BLaER1 (cell line): ENCODE measurements around the gene KIF22.
"Not testable (repeated sequence)": the region's sequence is repeated elsewhere in the genome, so short reads cannot be mapped to it uniquely, and the experiment has no call there.

Experiments used
- H3K27ac ChIP-seq: shearing (Covaris generic); formaldehyde crosslinking; 2 replicates; pipeline ENCODE4 v1.8.1; 2022
- H3K27me3 ChIP-seq: shearing (Covaris generic); formaldehyde crosslinking; 2 replicates; pipeline ENCODE4 v1.8.1; 2022
- H3K36me3 ChIP-seq: shearing (Covaris generic); formaldehyde crosslinking; 2 replicates; pipeline ENCODE4 v1.8.1; 2022
- H3K4me1 ChIP-seq: shearing (Covaris generic); formaldehyde crosslinking; 2 replicates; pipeline ENCODE4 v1.8.1; 2022
- H3K4me2 ChIP-seq: shearing (Covaris generic); formaldehyde crosslinking; 2 replicates; pipeline ENCODE4 v1.8.1; 2022
- H3K4me3 ChIP-seq: shearing (Covaris generic); formaldehyde crosslinking; 2 replicates; pipeline ENCODE4 v1.8.1; 2022
- H3K9ac ChIP-seq: shearing (Covaris generic); formaldehyde crosslinking; 2 replicates; pipeline ENCODE4 v1.8.1; 2022
- H3K9me3 ChIP-seq: shearing (Covaris generic); formaldehyde crosslinking; 2 replicates; pipeline ENCODE4 v1.8.1; 2022
- H4K20me1 ChIP-seq: shearing (Covaris generic); formaldehyde crosslinking; 2 replicates; pipeline ENCODE4 v1.8.1; 2022
- Cebpa-rat ChIP-seq: shearing (Covaris generic); IDR thresholded peaks from 2 replicates; pipeline ENCODE4 v1.8.1; 2022

Gene KIF22

DNA sequence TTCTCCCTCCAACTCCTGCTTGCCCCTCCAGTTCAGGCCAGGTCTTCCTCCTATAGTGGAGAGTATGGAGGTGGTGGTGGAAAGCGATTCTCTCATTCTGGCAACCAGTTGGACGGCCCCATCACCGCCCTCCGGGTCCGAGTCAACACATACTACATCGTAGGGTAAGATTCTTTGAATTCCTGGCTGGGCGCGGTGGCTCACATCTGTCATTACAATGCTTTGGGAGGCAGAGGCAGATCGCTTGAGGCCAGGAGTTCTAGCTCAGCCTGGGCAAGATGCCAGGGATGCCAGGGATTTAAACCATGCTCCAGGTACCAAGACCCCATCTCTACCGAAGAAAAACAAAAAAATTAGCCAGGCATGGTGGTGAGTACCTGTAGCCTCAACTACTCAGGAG is 11.1 kb upstream of the KIF22 start:
- no peaks in the 10 kb centered on the region for H3K9me3 ChIP-seq
- no peaks in the 10 kb centered on the region for H3K36me3 ChIP-seq
- no peaks in the 10 kb centered on the region for H3K27me3 ChIP-seq
- H4K20me1 ChIP-seq: no peaks in the 10 kb centered on the region
- H3K4me3 ChIP-seq: no peak overlapping the region
- H3K4me1 ChIP-seq: no peaks in the 10 kb centered on the region
- H3K4me2 ChIP-seq: no peak overlapping the region
- no peak overlapping the region for H3K27ac ChIP-seq
- TF ChIP-seq Cebpa-rat: no peak
- H3K9ac ChIP-seq: no peak overlapping the region

DNA sequence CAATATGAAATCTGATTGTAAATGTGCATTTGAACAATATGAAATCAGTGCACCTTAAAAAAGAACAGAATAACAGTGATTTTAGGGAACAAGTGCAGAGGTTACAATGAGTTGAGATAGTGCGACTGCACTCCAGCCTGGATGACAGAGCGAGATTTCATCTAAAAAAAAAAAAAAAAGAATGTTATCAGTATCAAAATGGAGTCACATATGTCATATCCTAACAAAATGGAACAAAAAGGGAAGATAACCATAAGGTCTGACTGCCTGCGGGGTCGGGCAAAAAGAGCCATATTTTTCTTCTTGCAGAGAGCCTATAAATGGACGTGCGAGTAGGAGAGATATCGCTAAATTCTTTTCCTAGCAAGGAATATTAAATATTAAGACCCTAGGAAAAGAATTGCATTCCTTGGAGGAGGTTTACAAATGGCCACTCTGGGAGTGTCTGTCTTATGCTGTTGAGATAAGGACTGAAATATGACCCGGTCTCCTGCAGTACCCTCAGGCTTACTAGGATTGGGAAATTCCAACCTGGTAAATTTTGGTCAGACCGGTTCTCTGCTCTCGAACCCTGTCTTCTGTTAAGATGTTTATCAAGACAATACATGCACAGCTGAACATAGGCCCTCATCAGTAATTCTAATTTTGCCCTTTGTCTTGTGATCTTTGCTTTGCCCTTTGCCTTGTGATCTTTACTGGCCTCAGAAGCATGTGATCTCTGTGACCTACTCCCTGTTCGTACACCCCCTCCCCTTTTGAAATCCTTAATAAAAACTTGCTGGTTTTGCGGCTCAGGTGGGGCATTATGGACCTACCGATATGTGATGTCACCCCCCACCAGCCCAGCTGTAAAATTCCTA is 7.2 kb upstream of the KIF22 start:
- not testable (repeated sequence) for H3K27me3 ChIP-seq, H3K4me1 ChIP-seq, H3K9ac ChIP-seq, H3K36me3 ChIP-seq, H4K20me1 ChIP-seq, H3K4me3 ChIP-seq, H3K4me2 ChIP-seq, H3K27ac ChIP-seq, H3K9me3 ChIP-seq

DNA sequence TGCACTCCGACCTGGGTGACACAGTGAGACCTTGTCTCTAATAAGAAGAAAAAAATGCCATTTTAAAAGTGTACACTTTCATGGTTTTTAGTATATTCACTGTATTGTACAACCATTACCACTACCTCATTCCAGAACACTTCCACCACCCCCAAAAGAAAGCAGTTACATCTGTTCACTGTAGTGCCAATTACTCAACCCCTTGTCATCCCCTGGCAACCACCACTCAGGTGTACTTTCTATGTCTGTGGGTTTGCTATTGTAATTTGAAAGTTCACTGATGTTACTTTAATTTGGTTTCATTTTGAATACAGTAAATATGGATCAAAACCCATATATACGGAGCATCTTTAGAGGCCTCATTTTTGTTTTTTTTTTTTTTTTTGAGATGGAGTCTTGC is 6.4 kb upstream of the KIF22 start:
- no peaks in the 10 kb centered on the region for H4K20me1 ChIP-seq
- no peaks in the 10 kb centered on the region for H3K27me3 ChIP-seq
- no peak overlapping the region for H3K27ac ChIP-seq
- 0 out of 2 replicates have a peak, but pooled peaks cover 5% of the 10 kb centered on the region for H3K4me1 ChIP-seq
- H3K4me2 ChIP-seq: no peak overlapping the region
- H3K4me3 ChIP-seq: no peak overlapping the region
- no peaks in the 10 kb centered on the region for H3K9me3 ChIP-seq
- no peak for TF ChIP-seq Cebpa-rat
- H3K36me3 ChIP-seq: no peaks in the 10 kb centered on the region
- H3K9ac ChIP-seq: no peak overlapping the region

DNA sequence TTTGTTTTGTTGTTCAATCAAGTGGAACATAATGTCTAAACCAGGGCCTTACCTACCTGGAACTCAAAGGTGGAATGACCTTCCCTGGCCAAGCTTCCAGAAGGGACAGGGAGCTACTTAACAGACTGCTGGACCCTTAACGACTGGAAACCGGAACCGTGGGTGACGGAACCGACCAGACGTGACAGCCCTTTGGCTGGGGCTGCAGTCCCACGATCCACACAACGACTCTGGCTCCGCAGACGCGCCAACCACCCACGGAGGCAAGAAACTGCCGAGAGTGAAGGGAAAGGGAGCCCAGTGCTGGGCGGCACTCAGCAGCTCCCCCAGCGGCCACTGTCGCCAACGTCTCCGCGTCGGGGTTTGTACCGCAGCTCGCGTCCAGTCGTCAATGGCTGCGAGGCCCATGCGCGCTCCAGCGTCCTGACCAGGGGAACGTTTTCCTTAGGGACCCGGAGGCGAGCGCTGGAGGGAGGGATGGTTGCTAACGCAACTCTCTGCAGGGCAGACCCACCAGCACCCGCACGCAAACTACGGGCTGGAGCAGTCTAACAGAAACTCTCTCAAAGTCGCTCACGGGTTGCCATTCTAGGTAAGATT is 5.5 kb upstream of the KIF22 start:
- H4K20me1 ChIP-seq: no peaks in the 10 kb centered on the region
- no peak overlapping the region for H3K27ac ChIP-seq
- H3K27me3 ChIP-seq: no peaks in the 10 kb centered on the region
- H3K4me3 ChIP-seq: no peak overlapping the region
- no peaks in the 10 kb centered on the region for H3K36me3 ChIP-seq
- H3K4me1 ChIP-seq: peaks cover 11% of the 10 kb centered on the region
- TF ChIP-seq Cebpa-rat: no peak
- no peaks in the 10 kb centered on the region for H3K9me3 ChIP-seq
- no peak overlapping the region for H3K9ac ChIP-seq
- no peak overlapping the region for H3K4me2 ChIP-seq

DNA sequence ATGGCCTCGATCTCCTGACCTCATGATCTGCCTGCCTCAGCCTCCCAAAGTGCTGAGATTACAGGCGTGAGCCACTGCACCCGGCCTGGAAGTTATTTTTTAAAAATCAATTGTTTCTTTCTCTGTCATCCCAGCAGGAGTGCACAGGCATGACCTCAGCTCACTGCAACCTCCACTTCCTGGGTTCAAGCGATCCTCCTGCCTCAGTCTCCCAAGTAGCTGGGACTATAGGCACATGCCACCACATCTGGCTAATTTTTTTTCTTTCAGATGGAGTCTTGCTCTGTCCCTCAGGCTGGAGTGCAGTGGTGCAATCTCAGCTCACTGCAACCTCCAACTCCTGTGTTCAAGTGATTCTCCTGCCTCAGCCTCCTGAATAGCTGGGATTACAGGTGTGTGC is 3.4 kb upstream of the KIF22 start:
- not testable (repeated sequence) for H4K20me1 ChIP-seq, H3K27ac ChIP-seq, H3K4me2 ChIP-seq, H3K4me3 ChIP-seq, H3K9ac ChIP-seq, H3K9me3 ChIP-seq, H3K36me3 ChIP-seq, H3K27me3 ChIP-seq
- H3K4me1 ChIP-seq: peaks cover 22% of the 10 kb centered on the region

DNA sequence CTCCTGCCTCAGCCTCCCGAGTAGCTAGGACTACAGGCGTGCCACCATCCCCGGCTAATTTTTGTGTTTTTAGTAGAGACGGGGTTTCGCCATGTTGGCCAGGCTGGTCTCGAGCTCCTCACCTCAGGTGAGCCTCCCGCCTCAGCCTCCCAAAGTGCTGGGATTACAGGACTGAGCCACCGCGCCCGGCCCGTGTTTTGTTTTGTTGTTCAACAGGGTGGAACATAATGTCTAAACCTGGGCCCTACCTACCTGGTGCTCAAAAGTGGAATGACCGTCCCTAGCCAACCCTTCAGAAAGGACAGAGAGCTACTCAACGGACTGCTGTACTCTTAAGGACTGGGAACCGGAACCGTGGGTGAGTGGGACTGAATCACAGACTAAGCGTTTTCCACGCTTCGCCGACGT is 772 bp upstream of the KIF22 start:
- peak overlapping the region; percentile 85 for H3K9ac ChIP-seq
- H3K9me3 ChIP-seq: no peaks in the 10 kb centered on the region
- H3K27me3 ChIP-seq: no peaks in the 10 kb centered on the region
- H3K4me3 ChIP-seq: peak overlapping the region; percentile 90
- H3K36me3 ChIP-seq: peaks cover 24% of the 10 kb centered on the region
- peaks cover 37% of the 10 kb centered on the region for H3K4me1 ChIP-seq
- no peak for TF ChIP-seq Cebpa-rat
- peaks cover 10% of the 10 kb centered on the region; the same call in 1 of the 2 replicates for H4K20me1 ChIP-seq
- H3K4me2 ChIP-seq: peak overlapping the region; percentile 93
- H3K27ac ChIP-seq: peak overlapping the region; percentile 90

DNA sequence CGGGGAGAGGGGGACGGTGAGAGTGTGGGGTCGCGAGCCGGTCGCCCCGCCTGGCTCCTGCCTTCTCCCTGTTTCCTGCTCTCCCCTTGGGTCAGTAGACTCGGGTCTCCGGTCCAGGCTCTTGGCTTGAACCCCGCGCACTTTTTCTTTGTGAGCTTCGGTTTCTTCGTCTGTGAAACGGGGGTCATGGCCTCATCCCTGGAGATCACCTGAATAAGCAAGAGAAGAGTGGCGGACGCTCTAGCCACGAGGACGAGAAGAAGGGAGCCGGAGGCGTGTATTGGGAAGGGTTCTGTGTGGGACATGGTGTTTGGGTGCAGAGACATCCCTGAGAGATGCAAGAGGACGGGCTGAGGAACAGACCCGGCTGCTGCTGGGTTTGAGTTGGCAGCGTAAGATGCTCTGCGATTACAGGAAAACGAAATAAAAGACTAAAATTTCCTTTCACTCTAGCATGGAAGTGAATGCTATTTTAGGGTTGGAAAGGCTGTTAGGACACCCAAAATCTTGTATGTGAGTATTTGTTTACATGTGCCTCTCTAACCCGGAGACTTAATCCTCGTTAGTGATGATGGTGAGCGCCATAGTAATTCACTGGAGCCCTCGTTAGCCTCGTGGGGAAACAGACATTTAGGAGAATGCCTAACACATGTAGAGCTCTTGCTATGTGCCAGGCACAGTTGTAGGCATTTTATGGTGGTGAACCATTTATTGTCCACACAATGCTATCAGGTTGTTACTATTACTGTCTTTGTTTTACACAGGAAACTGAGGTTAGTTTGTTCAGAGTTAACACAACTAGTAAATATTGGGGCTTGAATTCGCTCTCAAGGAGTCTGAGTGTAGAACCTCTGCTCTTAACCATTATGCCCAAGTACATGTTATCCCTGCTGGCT is 646 bp downstream of the KIF22 start:
- H3K36me3 ChIP-seq: peaks cover 36% of the 10 kb centered on the region
- H3K4me3 ChIP-seq: peak overlapping the region; percentile 90
- H3K4me1 ChIP-seq: peaks cover 33% of the 10 kb centered on the region

DNA sequence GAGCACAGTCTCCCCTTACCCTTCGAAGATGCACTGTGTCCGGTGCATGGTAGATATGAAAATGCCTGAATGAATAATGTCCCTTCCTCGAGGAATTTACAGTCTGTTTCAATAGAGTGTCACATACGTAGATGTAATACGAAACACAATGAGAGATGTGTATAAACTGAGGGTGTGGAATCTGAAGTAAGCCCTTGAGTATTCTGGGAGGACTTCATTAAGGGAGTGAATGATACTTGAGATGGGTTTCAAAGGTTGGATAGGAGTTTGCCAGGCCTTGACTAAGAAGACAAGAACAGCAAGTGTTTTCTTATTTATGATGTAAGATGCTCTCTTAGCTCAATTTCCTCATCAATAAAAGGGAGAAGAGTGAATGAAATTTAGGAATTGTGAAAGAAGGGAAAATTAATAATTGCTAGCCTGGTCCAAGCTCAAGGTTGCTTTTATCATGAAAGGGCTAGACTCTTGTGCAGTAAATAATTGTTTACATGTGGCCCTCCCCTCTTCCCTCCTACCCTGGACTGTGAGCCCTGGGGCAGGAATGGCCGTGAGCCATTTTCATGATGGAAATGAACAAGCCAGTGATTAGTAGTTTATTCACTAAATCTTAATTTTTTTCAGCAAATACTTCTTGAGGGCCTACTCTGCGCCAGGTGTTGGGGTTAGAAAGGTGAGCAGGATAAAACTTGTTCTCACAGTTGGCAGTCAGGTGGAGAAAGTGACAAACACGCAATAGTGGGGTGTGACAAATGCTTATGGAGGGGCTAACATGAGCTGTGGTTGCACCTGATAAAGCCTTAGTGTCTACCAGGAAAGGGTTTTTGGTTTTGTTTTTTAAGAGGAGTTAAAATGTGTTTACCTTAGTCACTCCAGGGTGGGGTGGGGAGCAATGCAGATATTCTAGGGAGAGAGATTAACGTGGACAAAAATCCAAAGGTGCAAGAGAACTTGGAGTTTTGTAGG is 1.6 kb downstream of the KIF22 start:
- no peaks in the 10 kb centered on the region for H3K27me3 ChIP-seq
- H4K20me1 ChIP-seq: peaks cover 27% of the 10 kb centered on the region
- peak overlapping the region; percentile 90 for H3K4me3 ChIP-seq
- H3K4me1 ChIP-seq: peaks cover 33% of the 10 kb centered on the region
- TF ChIP-seq Cebpa-rat: no peak
- peak overlapping the region; percentile 73 for H3K4me2 ChIP-seq
- H3K36me3 ChIP-seq: peaks cover 45% of the 10 kb centered on the region
- peak overlapping the region; percentile 90; the same call in 1 of the 2 replicates for H3K27ac ChIP-seq
- H3K9me3 ChIP-seq: no peaks in the 10 kb centered on the region
- peak overlapping the region; percentile 93 for H3K9ac ChIP-seq

More for the DNA sequence above, 646 bp downstream of the KIF22 start:
- H3K9ac ChIP-seq: peak overlapping the region; percentile 93
- no peaks in the 10 kb centered on the region for H3K27me3 ChIP-seq
- H4K20me1 ChIP-seq: peaks cover 18% of the 10 kb centered on the region; the same call in 1 of the 2 replicates
- no peak for TF ChIP-seq Cebpa-rat
- peak overlapping the region; percentile 73 for H3K4me2 ChIP-seq
- peak overlapping the region; percentile 90 for H3K27ac ChIP-seq
- no peaks in the 10 kb centered on the region for H3K9me3 ChIP-seq

DNA sequence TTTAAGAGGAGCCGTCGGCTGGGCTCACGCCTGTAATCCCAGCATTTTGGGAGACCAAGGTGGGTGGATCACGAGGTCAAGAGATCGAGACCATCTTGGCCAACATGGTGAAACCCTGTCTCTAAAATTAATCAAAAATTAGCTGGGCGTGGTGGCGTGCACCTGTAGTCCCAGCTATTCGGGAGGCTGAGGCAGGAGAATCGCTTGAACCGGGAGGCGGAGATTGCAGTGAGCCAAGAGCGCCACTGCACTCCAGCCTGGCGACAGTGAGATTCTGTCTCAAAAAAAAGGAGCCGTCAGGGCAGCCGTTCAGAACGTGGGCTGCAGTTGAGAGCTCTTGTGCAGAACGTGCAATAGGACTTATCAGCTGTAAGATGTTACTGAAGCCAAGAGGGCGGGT is 2.6 kb downstream of the KIF22 start:
- not testable (repeated sequence) for H3K27me3 ChIP-seq, H3K9ac ChIP-seq, H3K27ac ChIP-seq, H3K9me3 ChIP-seq, H3K4me3 ChIP-seq
- Histone ChIP-seq H4K20me1 (peaks cover 29% of the 10 kb centered on the region), H3K36me3 (peaks cover 55% of the 10 kb centered on the region), H3K4me2 (peak overlapping the region; percentile 73; the same call in 1 of the 2 replicates), H3K4me1 (peaks cover 33% of the 10 kb centered on the region)
